ENCODE results near the gene TMEM51. TPM values are rescaled to one million over a fixed set of nuclear protein-coding genes. Genes with fewer than 3 reads are reported as not detected.

The TMEM51 gene
- polyA plus RNA-seq, 1 donor (not counting 4 experiments of a cell fraction or from before 2014, with no cell fraction given) = 12.9 TPM

GRCh38 chr1:15231714-15232201, 78.2 kb downstream of the TMEM51 start:
- no peak for FAIRE-seq
- H3K36me3 ChIP-seq (ENCODE audit: control insufficient read depth in 2 of 2, extremely low read depth in 1 of 2, insufficient read depth in 2 of 2, low read length in 2 of 2) = no peaks in the 10 kb centered on the region
- TF ChIP-seq EZH2 (IDR thresholded peaks at IDR 0.05; ENCODE audit: low read length) = no peak
- H3K79me2 ChIP-seq (ENCODE audit: control insufficient read depth, insufficient read depth, low read length) = no peaks in the 10 kb centered on the region
- no peak overlapping the region for H3K9ac ChIP-seq (ENCODE audit: control insufficient read depth, extremely low read depth, insufficient read depth, low read length)
- H4K20me1 ChIP-seq (ENCODE audit: control insufficient read depth, extremely low read depth, insufficient read depth, low read length) = no peaks in the 10 kb centered on the region
- H3K4me2 ChIP-seq (ENCODE audit: control insufficient read depth, extremely low read depth, insufficient read depth, low read depth, low read length) = no peak overlapping the region
- no peaks in the 10 kb centered on the region for H3K9me3 ChIP-seq (ENCODE audit: control insufficient read depth, low read depth, low read length)
- no peaks in the 10 kb centered on the region for H3K27me3 ChIP-seq (ENCODE audit: control insufficient read depth, extremely low read depth, insufficient read depth, low read length)
- no peak overlapping the region for H3K4me3 ChIP-seq (ENCODE audit: control insufficient read depth in 2 of 3, extremely low read depth in 1 of 3, insufficient read depth in 2 of 3, low read depth in 1 of 3, low read length in 3 of 3)
- no peaks in the 10 kb centered on the region for H3K4me1 ChIP-seq (ENCODE audit: control insufficient read depth, extremely low read depth, insufficient read depth, low read length)
- no peak for DNase-seq (ENCODE audit: low read depth, low spot score)
- H2AFZ ChIP-seq (ENCODE audit: control insufficient read depth, low read length) = no peak overlapping the region
- H3K9me1 ChIP-seq (ENCODE audit: control insufficient read depth, extremely low read depth, insufficient read depth, low read length) = no peaks in the 10 kb centered on the region
- dilution Hi-C loops (cut with MboI; ENCODE audit: extremely low pct_ligation_motif_present, low sequenced_read_pairs) = no loop called here
- no peak overlapping the region for H3K27ac ChIP-seq (ENCODE audit: control insufficient read depth, insufficient read depth, low read length)

GRCh38 chr1:15233689-15234088, 80.1 kb downstream of the TMEM51 start:
- H3K27me3 ChIP-seq (ENCODE audit: control insufficient read depth, extremely low read depth, insufficient read depth, low read length) = no peaks in the 10 kb centered on the region
- no peak overlapping the region for H2AFZ ChIP-seq (ENCODE audit: control insufficient read depth, low read length)
- no peaks in the 10 kb centered on the region for H3K9me1 ChIP-seq (ENCODE audit: control insufficient read depth, extremely low read depth, insufficient read depth, low read length)
- no peaks in the 10 kb centered on the region for H4K20me1 ChIP-seq (ENCODE audit: control insufficient read depth, extremely low read depth, insufficient read depth, low read length)
- no peak overlapping the region for H3K4me2 ChIP-seq (ENCODE audit: control insufficient read depth, extremely low read depth, insufficient read depth, low read depth, low read length)
- H3K4me3 ChIP-seq (ENCODE audit: control insufficient read depth in 2 of 3, extremely low read depth in 1 of 3, insufficient read depth in 2 of 3, low read depth in 1 of 3, low read length in 3 of 3) = no peak overlapping the region
- H3K9ac ChIP-seq (ENCODE audit: control insufficient read depth, extremely low read depth, insufficient read depth, low read length) = no peak overlapping the region
- DNase-seq (ENCODE audit: low read depth, low spot score) (no peak), FAIRE-seq (no peak)
- no peaks in the 10 kb centered on the region for H3K79me2 ChIP-seq (ENCODE audit: control insufficient read depth, insufficient read depth, low read length)
- no peak for TF ChIP-seq CTCF (optimal IDR thresholded peaks at IDR 0.05 in 1 of 3, IDR thresholded peaks at IDR 0.05 in 1 of 3, conservative IDR thresholded peaks at IDR 0.05 in 1 of 3; ENCODE audit: extremely low read depth in 1 of 3, insufficient read depth in 2 of 3, low read length in 3 of 3)
- no peak for TF ChIP-seq EZH2 (IDR thresholded peaks at IDR 0.05; ENCODE audit: low read length)
- no peaks in the 10 kb centered on the region for H3K4me1 ChIP-seq (ENCODE audit: control insufficient read depth, extremely low read depth, insufficient read depth, low read length)
- H3K36me3 ChIP-seq (ENCODE audit: control insufficient read depth in 2 of 2, extremely low read depth in 1 of 2, insufficient read depth in 2 of 2, low read length in 2 of 2) = no peaks in the 10 kb centered on the region
- no peaks in the 10 kb centered on the region for H3K9me3 ChIP-seq (ENCODE audit: control insufficient read depth, low read depth, low read length)
- no peak overlapping the region for H3K27ac ChIP-seq (ENCODE audit: control insufficient read depth, insufficient read depth, low read length)
- dilution Hi-C loops (cut with MboI; ENCODE audit: extremely low pct_ligation_motif_present, low sequenced_read_pairs) = no loop called here

- Histone ChIP-seq H3K4me1 (ENCODE audit: control insufficient read depth, extremely low read depth, insufficient read depth, low read length) (no peaks in the 10 kb centered on the region), H4K20me1 (ENCODE audit: control insufficient read depth, extremely low read depth, insufficient read depth, low read length) (no peaks in the 10 kb centered on the region), H2AFZ (ENCODE audit: control insufficient read depth, low read length) (no peak overlapping the region), H3K4me3 (ENCODE audit: control insufficient read depth in 2 of 3, extremely low read depth in 1 of 3, insufficient read depth in 2 of 3, low read depth in 1 of 3, low read length in 3 of 3) (no peak overlapping the region), H3K9ac (ENCODE audit: control insufficient read depth, extremely low read depth, insufficient read depth, low read length) (no peak overlapping the region), H3K9me1 (ENCODE audit: control insufficient read depth, extremely low read depth, insufficient read depth, low read length) (no peaks in the 10 kb centered on the region), H3K27me3 (ENCODE audit: control insufficient read depth, extremely low read depth, insufficient read depth, low read length) (no peaks in the 10 kb centered on the region), H3K9me3 (ENCODE audit: control insufficient read depth, low read depth, low read length) (no peaks in the 10 kb centered on the region), H3K27ac (ENCODE audit: control insufficient read depth, insufficient read depth, low read length) (no peak overlapping the region), H3K79me2 (ENCODE audit: control insufficient read depth, insufficient read depth, low read length) (no peaks in the 10 kb centered on the region), H3K36me3 (ENCODE audit: control insufficient read depth in 2 of 2, extremely low read depth in 1 of 2, insufficient read depth in 2 of 2, low read length in 2 of 2) (no peaks in the 10 kb centered on the region), H3K4me2 (ENCODE audit: control insufficient read depth, extremely low read depth, insufficient read depth, low read depth, low read length) (no peak overlapping the region)
- dilution Hi-C loops (cut with MboI; ENCODE audit: extremely low pct_ligation_motif_present, low sequenced_read_pairs) = no loop called here
- DNase-seq (ENCODE audit: low read depth, low spot score) = no peak
- no peak for FAIRE-seq
- no peak for TF ChIP-seq EZH2 (IDR thresholded peaks at IDR 0.05; ENCODE audit: low read length)
- no peak for TF ChIP-seq CTCF (optimal IDR thresholded peaks at IDR 0.05 in 1 of 3, IDR thresholded peaks at IDR 0.05 in 1 of 3, conservative IDR thresholded peaks at IDR 0.05 in 1 of 3; ENCODE audit: extremely low read depth in 1 of 3, insufficient read depth in 2 of 3, low read length in 3 of 3)
These were observed 82.8 kb downstream of the TMEM51 start for GRCh38 chr1:15236321-15236721.

All from keratinocyte (primary cell).